NCI-H2227 treated with DMSO at 0.1 percent for 48 hours (cell line): ENCODE measurements around the gene GAGE12F.
"Not testable (repeated sequence)": the region's sequence is repeated elsewhere in the genome, so short reads cannot be mapped to it uniquely, and the experiment has no call there.

Source experiments
- DNase-seq: peaks from one replicate; lab custom pipeline; 2025; lab: John Stamatoyannopoulos, UW

GAGE12F gene

GRCh38 chrX:49560542-49560941 lies at the start of gene GAGE12F:
Gene GAGE12F, plus strand, starts transcription at chrX:49560842. Its CDS starts 1,155 bp downstream, at chrX:49561997.
- not testable (repeated sequence) for DNase-seq

- DNase-seq = not testable (repeated sequence)
Observed at GRCh38 chrX:49531877-49532276, 28.8 kb upstream of the GAGE12F start, which contains the start of gene GAGE12C. Gene GAGE12C, plus strand, starts transcription at chrX:49532177. Its CDS starts 1,155 bp downstream, at chrX:49533332.

GRCh38 chrX:49541433-49541832 lies 19.2 kb upstream of the GAGE12F start, which contains the start of gene GAGE12D:
Gene GAGE12D, plus strand, starts transcription at chrX:49541733. Its CDS starts 1,155 bp downstream, at chrX:49542888.
- not testable (repeated sequence) for DNase-seq

GRCh38 chrX:49550989-49551388 lies 9.7 kb upstream of the GAGE12F start, which contains the start of gene GAGE12E:
Gene GAGE12E, plus strand, starts transcription at chrX:49551289. Its CDS starts 1,155 bp downstream, at chrX:49552444.
- not testable (repeated sequence) for DNase-seq

GRCh38 chrX:49568728-49569127 lies 8.1 kb downstream of the GAGE12F start:
- DNase-seq = not testable (repeated sequence)

- not testable (repeated sequence) for DNase-seq
Observed at GRCh38 chrX:49569152-49569551, 8.5 kb downstream of the GAGE12F start.

- not testable (repeated sequence) for DNase-seq
Observed at GRCh38 chrX:49570100-49570499, 9.5 kb downstream of the GAGE12F start, which contains the start of gene GAGE12G. Gene GAGE12G, plus strand, starts transcription at chrX:49570400. Its CDS starts 1,155 bp downstream, at chrX:49571555.

- DNase-seq = not testable (repeated sequence)
Observed at GRCh38 chrX:49579649-49580048, 19.0 kb downstream of the GAGE12F start, which contains the start of gene GAGE12H. Gene GAGE12H, plus strand, starts transcription at chrX:49579949. Its CDS starts 1,155 bp downstream, at chrX:49581104.

- DNase-seq = not testable (repeated sequence)
Observed at GRCh38 chrX:49589196-49589595, 28.6 kb downstream of the GAGE12F start, which contains the start of gene GAGE2A. Gene GAGE2A, plus strand, starts transcription at chrX:49589496. Its CDS starts 1,155 bp downstream, at chrX:49590651.

GRCh38 chrX:49589769-49590478 lies 29.3 kb downstream of the GAGE12F start:
- not testable (repeated sequence) for DNase-seq

- not testable (repeated sequence) for DNase-seq
Observed at GRCh38 chrX:49590488-49590887, 29.8 kb downstream of the GAGE12F start.

- DNase-seq = not testable (repeated sequence)
Observed at GRCh38 chrX:49598720-49599119, 38.1 kb downstream of the GAGE12F start, which contains the start of gene GAGE1. Gene GAGE1, plus strand, starts transcription at chrX:49599020. Its CDS starts 1,155 bp downstream, at chrX:49600175.

- DNase-seq = no peak
Observed at GRCh38 chrX:49610718-49611310, 50.2 kb downstream of the GAGE12F start.
